Measurements from ENCODE around the gene PLXNB1.

PLXNB1 gene

GRCh38 chr3:48432411-48433371 is 2.8 kb upstream of the PLXNB1 start:
- DNase-seq, result no peak

- no peak for DNase-seq
Measured at GRCh38 chr3:48431224-48432029, 1.5 kb upstream of the PLXNB1 start.

GRCh38 chr3:48430708-48431101 is 819 bp upstream of the PLXNB1 start:
- DNase-seq, result no peak

GRCh38 chr3:48429317-48429959 is 448 bp downstream of the PLXNB1 start:
- peak; percentile 56 for DNase-seq

- DNase-seq, result no peak
Measured at GRCh38 chr3:48428572-48429316, 1.1 kb downstream of the PLXNB1 start.

GRCh38 chr3:48428088-48428571 is 1.8 kb downstream of the PLXNB1 start:
- no peak for DNase-seq

GRCh38 chr3:48427630-48427962 is 2.3 kb downstream of the PLXNB1 start:
- DNase-seq, result no peak

- DNase-seq, result no peak
Measured at GRCh38 chr3:48426944-48427629, 2.8 kb downstream of the PLXNB1 start.

- no peak for DNase-seq
Measured at GRCh38 chr3:48426401-48426909, 3.4 kb downstream of the PLXNB1 start.

GRCh38 chr3:48425281-48425812 is 4.5 kb downstream of the PLXNB1 start:
- no peak for DNase-seq

GRCh38 chr3:48423883-48424695 is 5.8 kb downstream of the PLXNB1 start:
- no peak for DNase-seq

- no peak for DNase-seq
Measured at GRCh38 chr3:48423241-48423882, 6.5 kb downstream of the PLXNB1 start.

GRCh38 chr3:48422681-48423080 is 7.2 kb downstream of the PLXNB1 start:
- no peak for DNase-seq

GRCh38 chr3:48422272-48422671 is 7.6 kb downstream of the PLXNB1 start:
- no peak for DNase-seq

GRCh38 chr3:48420561-48420960 is 9.3 kb downstream of the PLXNB1 start:
- DNase-seq, result no peak

- no peak for DNase-seq
Measured at GRCh38 chr3:48419597-48419996, 10.3 kb downstream of the PLXNB1 start.

GRCh38 chr3:48419149-48419548 is 10.7 kb downstream of the PLXNB1 start:
- no peak for DNase-seq

GRCh38 chr3:48418651-48419050 is 11.2 kb downstream of the PLXNB1 start:
- DNase-seq, result no peak

- DNase-seq, result no peak
Measured at GRCh38 chr3:48418140-48418539, 11.7 kb downstream of the PLXNB1 start.

GRCh38 chr3:48417529-48418108 is 12.3 kb downstream of the PLXNB1 start:
- DNase-seq, result no peak
